Right atrium auricular region (tissue), 2 donors: ENCODE results near the gene RAB23. TPM values are rescaled to one million over a fixed set of nuclear protein-coding genes. Genes with fewer than 3 reads are reported as not detected.
"Not testable (repeated sequence)": the region's sequence is repeated elsewhere in the genome, so short reads cannot be mapped to it uniquely, and the experiment has no call there.

Experiments
- DNase-seq: peaks from one replicate; pipeline ENCODE4 v3.0.0-alpha.2; 2019; ENCODE audit warnings: low spot score
- H3K27ac ChIP-seq, 2 donors: fragments of 200-600 bp; sonication (generic); 1 replicate in 1 of 2; 2 replicates in 1 of 2; pipeline ENCODE4 v1.5.1; 2016 to 2019
- H3K27me3 ChIP-seq, 2 donors: fragments of 200-600 bp; sonication (generic); one replicate each; pipeline versions ENCODE4 v1.5.1 to v1.6.0; 2017 to 2019
- H3K36me3 ChIP-seq: fragments of 200-600 bp; sonication (generic); one replicate; pipeline ENCODE4 v1.5.1; 2016
- H3K4me1 ChIP-seq, 2 donors: fragments of 200-600 bp; sonication (generic); one replicate each; pipeline versions ENCODE4 v1.5.1 to v1.6.0; 2017 to 2019
- H3K4me3 ChIP-seq, 2 donors: fragments of 200-600 bp; sonication (generic); 1 replicate in 1 of 2; 2 replicates in 1 of 2; pipeline ENCODE4 v1.5.1; 2017 to 2019; ENCODE audit warnings: mild to moderate bottlenecking in 1 of 2, moderate library complexity in 1 of 2
- H3K9me3 ChIP-seq, 2 donors: fragments of 200-600 bp; sonication (generic); one replicate each; pipeline ENCODE4 v1.5.1; 2019
- total RNA-seq, 2 donors: library from RNA; depleted of rRNA; stranded (reverse); fragments of >200 nt; gene quantifications; one replicate each; pipeline ENCODE4 v1.1.0, GENCODE V29; 2016
- TF ChIP-seq, protein P1 (sequence below), 2 donors: fragments of 200-600 bp; sonication (generic); IDR thresholded peaks; one replicate each; pipeline ENCODE4 v1.5.1; 2019; ENCODE audit warnings: antibody characterized with exemption in 2 of 2

RAB23 gene
- total RNA-seq, 2 donors from 2014 or later: 8.6 to 10.0 TPM

DNA sequence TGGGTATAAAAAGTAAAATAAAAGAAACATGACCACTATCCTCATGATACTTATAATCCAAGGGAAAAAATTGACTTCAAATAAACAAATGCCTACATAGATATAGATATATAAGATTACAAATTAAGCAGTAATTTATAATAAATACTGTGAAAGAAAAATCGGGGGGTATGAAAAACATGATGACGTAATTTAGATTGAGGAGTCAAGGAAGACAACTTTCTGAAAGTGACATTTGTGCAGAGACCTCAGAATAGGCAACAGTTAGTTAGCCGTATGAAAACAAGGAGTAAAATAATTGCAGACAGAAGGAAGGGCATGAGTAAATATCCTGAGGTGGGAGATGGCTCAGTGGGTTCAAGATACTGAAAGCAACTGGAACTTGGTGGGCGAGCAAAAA, 28.2 kb upstream of the RAB23 start:
- Histone ChIP-seq H3K27ac (no peak overlapping the region), H3K9me3 (no peaks in the 10 kb centered on the region), H3K4me3 (no peak overlapping the region), H3K4me1 (peaks cover 0 to 10% of the 10 kb centered on the region in 2 donors), H3K27me3 (no peaks in the 10 kb centered on the region), H3K36me3 (no peaks in the 10 kb centered on the region)
- no peak for DNase-seq
- TF ChIP-seq, protein P1, sequence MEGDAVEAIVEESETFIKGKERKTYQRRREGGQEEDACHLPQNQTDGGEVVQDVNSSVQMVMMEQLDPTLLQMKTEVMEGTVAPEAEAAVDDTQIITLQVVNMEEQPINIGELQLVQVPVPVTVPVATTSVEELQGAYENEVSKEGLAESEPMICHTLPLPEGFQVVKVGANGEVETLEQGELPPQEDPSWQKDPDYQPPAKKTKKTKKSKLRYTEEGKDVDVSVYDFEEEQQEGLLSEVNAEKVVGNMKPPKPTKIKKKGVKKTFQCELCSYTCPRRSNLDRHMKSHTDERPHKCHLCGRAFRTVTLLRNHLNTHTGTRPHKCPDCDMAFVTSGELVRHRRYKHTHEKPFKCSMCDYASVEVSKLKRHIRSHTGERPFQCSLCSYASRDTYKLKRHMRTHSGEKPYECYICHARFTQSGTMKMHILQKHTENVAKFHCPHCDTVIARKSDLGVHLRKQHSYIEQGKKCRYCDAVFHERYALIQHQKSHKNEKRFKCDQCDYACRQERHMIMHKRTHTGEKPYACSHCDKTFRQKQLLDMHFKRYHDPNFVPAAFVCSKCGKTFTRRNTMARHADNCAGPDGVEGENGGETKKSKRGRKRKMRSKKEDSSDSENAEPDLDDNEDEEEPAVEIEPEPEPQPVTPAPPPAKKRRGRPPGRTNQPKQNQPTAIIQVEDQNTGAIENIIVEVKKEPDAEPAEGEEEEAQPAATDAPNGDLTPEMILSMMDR (IDR thresholded peaks at IDR 0.05): no peak

DNA sequence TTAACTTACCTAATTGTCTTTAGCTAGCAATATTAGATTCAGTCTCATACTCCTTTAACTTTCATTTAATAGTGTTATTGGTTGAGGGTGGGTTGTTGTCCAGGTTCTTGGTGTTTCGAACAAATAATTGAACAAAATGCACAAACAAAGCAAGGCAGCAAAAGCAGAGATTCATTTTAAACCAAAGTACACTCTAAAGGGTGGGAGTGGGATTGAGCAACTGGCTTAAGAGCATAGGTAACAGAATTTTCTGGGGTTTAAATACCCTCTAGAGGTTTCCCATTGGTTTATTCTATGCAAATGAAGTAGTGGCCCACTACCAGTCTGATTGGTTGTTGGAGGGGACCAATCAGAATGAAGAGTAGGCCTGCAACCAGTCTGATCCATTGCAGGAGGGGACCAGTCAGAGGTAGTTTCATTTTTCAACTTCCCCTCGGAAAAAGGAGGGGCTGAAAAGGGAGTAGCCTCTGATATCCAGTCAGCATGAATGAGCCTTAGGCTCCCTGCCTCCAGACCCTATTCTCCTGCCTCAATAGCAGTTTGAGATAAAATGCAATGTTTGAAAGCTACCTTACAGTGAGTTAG, 26.3 kb upstream of the RAB23 start:
- Histone ChIP-seq H3K9me3 (no peaks in the 10 kb centered on the region), H3K27ac (no peak overlapping the region), H3K27me3 (no peaks in the 10 kb centered on the region), H3K4me1 (peaks cover 0 to 10% of the 10 kb centered on the region in 2 donors), H3K4me3 (no peak overlapping the region), H3K36me3 (no peaks in the 10 kb centered on the region)
- TF ChIP-seq, protein P1 (IDR thresholded peaks at IDR 0.05): no peak
- no peak for DNase-seq

DNA sequence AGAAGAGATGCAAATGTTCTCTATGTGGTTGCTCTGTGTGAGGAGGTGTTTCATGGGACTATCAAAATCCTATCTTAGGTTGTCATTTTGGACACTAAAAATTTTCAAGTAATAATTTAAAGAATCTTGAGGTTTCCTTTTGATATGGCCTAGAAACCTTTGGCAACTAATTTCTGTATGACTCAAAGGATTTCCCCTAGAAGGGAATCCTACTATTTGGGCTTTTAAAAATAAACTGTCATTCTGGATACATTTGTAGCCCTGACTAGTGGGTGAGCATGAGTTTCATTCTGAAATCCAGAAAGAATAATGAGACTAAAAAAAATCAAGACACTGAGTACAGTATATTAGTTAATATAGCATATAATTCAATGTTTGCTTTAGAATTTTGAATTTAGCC, 25.5 kb upstream of the RAB23 start:
- Histone ChIP-seq H3K27ac (no peak overlapping the region), H3K36me3 (no peaks in the 10 kb centered on the region), H3K4me1 (peaks cover 0 to 2% of the 10 kb centered on the region in 2 donors), H3K4me3 (no peak overlapping the region), H3K27me3 (no peaks in the 10 kb centered on the region), H3K9me3 (no peaks in the 10 kb centered on the region)
- TF ChIP-seq, protein P1 (IDR thresholded peaks at IDR 0.05): no peak
- DNase-seq: no peak

DNA sequence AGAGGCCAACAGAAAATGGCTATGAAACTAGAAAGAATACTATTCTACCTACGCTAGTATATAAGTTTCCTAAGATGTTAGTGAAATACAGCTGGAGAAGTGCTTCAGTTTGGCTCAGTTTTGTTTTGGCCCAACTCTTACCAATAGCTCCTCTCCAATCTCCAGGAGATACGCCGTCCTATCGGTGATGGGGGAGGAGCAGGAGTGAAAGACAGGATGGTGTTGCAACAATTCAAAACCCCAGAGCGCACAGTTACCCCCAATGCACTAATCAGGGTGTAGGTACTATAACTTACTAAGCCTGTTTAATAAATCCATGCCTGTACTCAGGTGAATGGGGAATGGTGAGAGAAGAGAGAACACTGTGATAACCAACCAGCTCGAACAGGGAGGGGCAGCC, 24.2 kb upstream of the RAB23 start:
- Histone ChIP-seq H3K27ac (no peak overlapping the region), H3K27me3 (no peaks in the 10 kb centered on the region), H3K4me1 (no peaks in the 10 kb centered on the region), H3K4me3 (no peak overlapping the region), H3K9me3 (no peaks in the 10 kb centered on the region), H3K36me3 (no peaks in the 10 kb centered on the region)
- TF ChIP-seq, protein P1 (IDR thresholded peaks at IDR 0.05): no peak
- DNase-seq: no peak

DNA sequence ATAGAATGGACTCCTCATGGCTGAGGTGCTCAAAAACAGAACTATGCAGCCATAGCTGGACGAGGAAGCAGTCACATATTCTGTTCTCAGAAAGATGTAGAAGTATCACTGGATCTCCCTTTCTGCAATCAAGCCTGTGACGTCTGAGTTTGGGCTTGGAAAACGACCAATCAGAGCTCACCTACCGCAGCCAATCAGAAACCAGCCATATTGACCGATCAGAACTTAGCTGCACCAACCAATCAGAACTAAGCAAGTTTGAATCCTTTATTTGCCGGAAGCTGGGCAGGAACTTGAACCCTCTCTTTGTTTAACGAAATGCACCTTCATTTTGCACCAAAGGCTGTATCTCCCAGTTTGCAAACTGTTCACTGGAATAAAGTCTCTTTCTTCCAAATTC, 21.8 kb upstream of the RAB23 start:
- Histone ChIP-seq H3K27me3 (no peaks in the 10 kb centered on the region), H3K27ac (no peak overlapping the region), H3K4me1 (no peaks in the 10 kb centered on the region), H3K36me3 (no peaks in the 10 kb centered on the region), H3K4me3 (no peak overlapping the region), H3K9me3 (no peaks in the 10 kb centered on the region)
- no peak for DNase-seq
- TF ChIP-seq, protein P1 (IDR thresholded peaks at IDR 0.05): no peak

DNA sequence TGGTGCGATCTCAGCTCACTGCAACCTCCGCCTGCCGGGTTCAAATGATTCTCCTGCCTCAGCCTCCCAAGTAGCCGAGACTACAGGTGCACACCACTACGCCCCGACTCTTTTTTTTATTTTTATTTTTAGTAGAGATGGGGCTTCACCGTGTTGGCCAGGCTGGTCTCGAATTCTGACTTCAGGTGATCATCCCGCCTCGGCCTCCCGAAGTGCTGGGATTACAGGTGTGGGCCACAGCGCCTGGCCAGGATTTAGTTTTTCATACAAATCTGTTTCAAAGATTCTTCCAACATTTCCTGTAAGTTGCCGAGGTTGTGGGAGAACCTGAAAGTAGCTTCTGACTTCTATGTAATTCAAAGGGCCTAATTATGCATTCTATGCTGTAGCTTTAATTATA, 21.4 kb upstream of the RAB23 start:
- not testable (repeated sequence) for H3K36me3 ChIP-seq, H3K9me3 ChIP-seq, DNase-seq, H3K4me3 ChIP-seq, H3K27me3 ChIP-seq, H3K27ac ChIP-seq, H3K4me1 ChIP-seq
